WTC11 (cell line): ENCODE results near the gene ARMC7.

ENCODE experiments used
- CREB1 ChIP-seq: sonication (generic); formaldehyde crosslinking; IDR thresholded peaks from 2 replicates; pipeline ENCODE4 v1.8.0; 2023; ENCODE audit warnings: mild to moderate bottlenecking, missing genetic modification reagents
- E2F4 ChIP-seq: sonication (generic); formaldehyde crosslinking; IDR thresholded peaks from 2 replicates; pipeline ENCODE4 v1.8.1; 2022; ENCODE audit warnings: low read depth, mild to moderate bottlenecking, moderate library complexity, missing genetic modification reagents, borderline replicate concordance
- MAX ChIP-seq: sonication (generic); formaldehyde crosslinking; IDR thresholded peaks from 2 replicates; pipeline ENCODE4 v1.8.0; 2022; ENCODE audit warnings: mild to moderate bottlenecking, missing genetic modification reagents
- MYBL2 ChIP-seq: sonication (generic); formaldehyde crosslinking; IDR thresholded peaks from 2 replicates; pipeline ENCODE4 v1.8.1; 2023; ENCODE audit warnings: mild to moderate bottlenecking, moderate library complexity, missing genetic modification reagents
- NR2C2 ChIP-seq: sonication (generic); formaldehyde crosslinking; IDR thresholded peaks from 2 replicates; pipeline ENCODE4 v1.8.0; 2022; ENCODE audit warnings: mild to moderate bottlenecking, missing genetic modification reagents
- TEAD4 ChIP-seq: sonication (generic); formaldehyde crosslinking; IDR thresholded peaks from 2 replicates; pipeline ENCODE4 v1.8.0; 2022; ENCODE audit warnings: mild to moderate bottlenecking, missing genetic modification reagents
- ZNF121 ChIP-seq: sonication (generic); formaldehyde crosslinking; IDR thresholded peaks from 2 replicates; pipeline ENCODE4 v1.8.0; 2023; ENCODE audit warnings: missing genetic modification reagents
- ZNF263 ChIP-seq: sonication (generic); formaldehyde crosslinking; IDR thresholded peaks from 2 replicates; pipeline ENCODE4 v1.8.1; 2022; ENCODE audit warnings: low read depth, mild to moderate bottlenecking, moderate library complexity, missing genetic modification reagents
- ZNF416 ChIP-seq: fragments of 250-450 bp; sonication (Bioruptor Pico); IDR thresholded peaks from 2 replicates; pipeline ENCODE4 v1.9.0; 2021; ENCODE audit warnings: mild to moderate bottlenecking, inconsistent platforms
- TF ChIP-seq, protein P1 (sequence below): fragments of 200-600 bp; IDR thresholded peaks from 2 replicates; pipeline ENCODE4 v1.8.0; 2022; ENCODE audit warnings: antibody characterized with exemption
- TF ChIP-seq, protein P2 (sequence below): sonication (generic); formaldehyde crosslinking; IDR thresholded peaks from 2 replicates; pipeline ENCODE4 v1.8.1; 2023; ENCODE audit warnings: mild to moderate bottlenecking, moderate library complexity, missing genetic modification reagents
- TF ChIP-seq, protein P3 (sequence below): sonication (generic); formaldehyde crosslinking; IDR thresholded peaks from 2 replicates; pipeline ENCODE4 v1.8.1; 2023; ENCODE audit warnings: mild to moderate bottlenecking, missing genetic modification reagents, moderate library complexity

DNA sequence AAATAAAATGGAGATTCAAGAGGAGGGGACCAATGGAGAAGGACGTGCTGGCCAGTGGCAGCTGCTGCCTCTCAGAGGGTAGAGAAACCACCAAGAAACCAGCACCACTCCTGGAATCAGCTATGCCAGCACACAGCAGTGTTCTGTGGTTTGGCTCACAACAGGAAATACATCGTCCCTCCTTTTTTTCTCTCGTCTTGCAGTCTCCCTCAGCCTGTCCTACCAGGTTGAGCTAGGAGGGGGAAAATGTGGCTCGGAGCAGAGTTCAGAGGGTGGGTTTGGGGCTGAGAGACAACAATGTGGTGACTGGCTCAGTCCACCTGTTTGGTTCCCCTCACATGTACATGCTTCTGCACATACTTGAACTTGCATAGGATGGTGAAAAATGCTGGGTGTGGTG lies 41.9 kb upstream of the ARMC7 start:
- TF ChIP-seq, protein P1, sequence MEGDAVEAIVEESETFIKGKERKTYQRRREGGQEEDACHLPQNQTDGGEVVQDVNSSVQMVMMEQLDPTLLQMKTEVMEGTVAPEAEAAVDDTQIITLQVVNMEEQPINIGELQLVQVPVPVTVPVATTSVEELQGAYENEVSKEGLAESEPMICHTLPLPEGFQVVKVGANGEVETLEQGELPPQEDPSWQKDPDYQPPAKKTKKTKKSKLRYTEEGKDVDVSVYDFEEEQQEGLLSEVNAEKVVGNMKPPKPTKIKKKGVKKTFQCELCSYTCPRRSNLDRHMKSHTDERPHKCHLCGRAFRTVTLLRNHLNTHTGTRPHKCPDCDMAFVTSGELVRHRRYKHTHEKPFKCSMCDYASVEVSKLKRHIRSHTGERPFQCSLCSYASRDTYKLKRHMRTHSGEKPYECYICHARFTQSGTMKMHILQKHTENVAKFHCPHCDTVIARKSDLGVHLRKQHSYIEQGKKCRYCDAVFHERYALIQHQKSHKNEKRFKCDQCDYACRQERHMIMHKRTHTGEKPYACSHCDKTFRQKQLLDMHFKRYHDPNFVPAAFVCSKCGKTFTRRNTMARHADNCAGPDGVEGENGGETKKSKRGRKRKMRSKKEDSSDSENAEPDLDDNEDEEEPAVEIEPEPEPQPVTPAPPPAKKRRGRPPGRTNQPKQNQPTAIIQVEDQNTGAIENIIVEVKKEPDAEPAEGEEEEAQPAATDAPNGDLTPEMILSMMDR = no peak
- no peak for TF ChIP-seq MYBL2 (CRISPR knock-in tag)
- no peak for TF ChIP-seq NR2C2
- TF ChIP-seq TEAD4 (CRISPR knock-in tag) = no peak
- no peak for TF ChIP-seq E2F4 (CRISPR knock-in tag)
- TF ChIP-seq, protein P2, sequence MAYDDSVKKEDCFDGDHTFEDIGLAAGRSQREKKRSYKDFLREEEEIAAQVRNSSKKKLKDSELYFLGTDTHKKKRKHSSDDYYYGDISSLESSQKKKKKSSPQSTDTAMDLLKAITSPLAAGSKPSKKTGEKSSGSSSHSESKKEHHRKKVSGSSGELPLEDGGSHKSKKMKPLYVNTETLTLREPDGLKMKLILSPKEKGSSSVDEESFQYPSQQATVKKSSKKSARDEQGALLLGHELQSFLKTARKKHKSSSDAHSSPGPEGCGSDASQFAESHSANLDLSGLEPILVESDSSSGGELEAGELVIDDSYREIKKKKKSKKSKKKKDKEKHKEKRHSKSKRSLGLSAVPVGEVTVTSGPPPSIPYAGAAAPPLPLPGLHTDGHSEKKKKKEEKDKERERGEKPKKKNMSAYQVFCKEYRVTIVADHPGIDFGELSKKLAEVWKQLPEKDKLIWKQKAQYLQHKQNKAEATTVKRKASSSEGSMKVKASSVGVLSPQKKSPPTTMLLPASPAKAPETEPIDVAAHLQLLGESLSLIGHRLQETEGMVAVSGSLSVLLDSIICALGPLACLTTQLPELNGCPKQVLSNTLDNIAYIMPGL (CRISPR knock-in tag) = no peak
- TF ChIP-seq MAX (CRISPR knock-in tag) = no peak
- TF ChIP-seq CREB1 (CRISPR knock-in tag) = no peak
- TF ChIP-seq, protein P3, sequence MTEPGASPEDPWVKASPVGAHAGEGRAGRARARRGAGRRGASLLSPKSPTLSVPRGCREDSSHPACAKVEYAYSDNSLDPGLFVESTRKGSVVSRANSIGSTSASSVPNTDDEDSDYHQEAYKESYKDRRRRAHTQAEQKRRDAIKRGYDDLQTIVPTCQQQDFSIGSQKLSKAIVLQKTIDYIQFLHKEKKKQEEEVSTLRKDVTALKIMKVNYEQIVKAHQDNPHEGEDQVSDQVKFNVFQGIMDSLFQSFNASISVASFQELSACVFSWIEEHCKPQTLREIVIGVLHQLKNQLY (CRISPR knock-in tag) = no peak
- TF ChIP-seq ZNF416 = no peak
- TF ChIP-seq ZNF263 (CRISPR knock-in tag) = no peak
- TF ChIP-seq ZNF121 (CRISPR knock-in tag) = no peak
